GM23338 (cell line): ENCODE data around the gene TMEM53. TPM values are rescaled to one million over a fixed set of nuclear protein-coding genes. Genes with fewer than 3 reads are reported as not detected.

Experiments
- ATAC-seq: fragments of 200-7000 bp; cut with Tn5 transposase; 3 replicates; pipeline ENCODE4 v1.9.1; 2020
- DNase-seq: peaks from one replicate; pipeline ENCODE4 v3.0.0-alpha.2; 2015; ENCODE audit warnings: low spot score
- H2AFZ ChIP-seq: fragments of 200-600 bp; sonication (generic); 2 replicates; pipeline ENCODE4 v1.8.0; 2016; ENCODE audit warnings: antibody characterized with exemption, mild to moderate bottlenecking, moderate library complexity
- H3F3A ChIP-seq: fragments of 200-600 bp; sonication (generic); replicated peaks from 2 replicates; pipeline ENCODE4 v1.8.0; 2017; ENCODE audit warnings: antibody characterized with exemption, mixed run types, low read depth
- H3K27ac ChIP-seq: fragments of 200-600 bp; sonication (generic); 2 replicates; pipeline ENCODE4 v1.6.1; 2016; ENCODE audit warnings: low read depth
- H3K27me3 ChIP-seq: fragments of 200-600 bp; sonication (generic); 2 replicates; pipeline ENCODE4 v1.8.0; 2016; ENCODE audit warnings: mild to moderate bottlenecking, mixed run types, moderate library complexity; ENCODE audit not compliant: insufficient read depth
- H3K36me3 ChIP-seq: fragments of 200-600 bp; sonication (generic); 2 replicates; pipeline ENCODE4 v1.8.0; 2016; ENCODE audit warnings: mild to moderate bottlenecking; ENCODE audit not compliant: insufficient read depth
- H3K4me1 ChIP-seq: fragments of 200-600 bp; sonication (generic); 2 replicates; pipeline ENCODE4 v1.8.0; 2016; ENCODE audit warnings: mild to moderate bottlenecking, moderate library complexity; ENCODE audit not compliant: insufficient read depth
- H3K4me2 ChIP-seq: fragments of 200-600 bp; sonication (generic); 2 replicates; pipeline ENCODE4 v1.7.1; 2017; ENCODE audit warnings: mixed run types
- H3K4me3 ChIP-seq: fragments of 200-600 bp; sonication (generic); 2 replicates; pipeline ENCODE4 v1.6.1; 2016; ENCODE audit warnings: mixed run types
- H3K79me2 ChIP-seq: fragments of 200-600 bp; sonication (generic); replicated peaks from 2 replicates; pipeline ENCODE4 v1.8.0; 2017; ENCODE audit warnings: mild to moderate bottlenecking; ENCODE audit not compliant: insufficient read depth
- H3K9me2 ChIP-seq: fragments of 200-600 bp; sonication (generic); 2 replicates; pipeline ENCODE4 v1.8.0; 2017; ENCODE audit not compliant: insufficient read depth
- H4K20me1 ChIP-seq: fragments of 200-600 bp; sonication (generic); replicated peaks from 2 replicates; pipeline ENCODE4 v1.8.0; 2017; ENCODE audit warnings: mild to moderate bottlenecking; ENCODE audit not compliant: insufficient read depth
- H3K27ac Mint-ChIP-seq: 2 replicates; pipeline ENCODE4 v1.8.0; 2020; ENCODE audit warnings: inconsistent platforms, mild to moderate bottlenecking, moderate library complexity, mixed read lengths
- H3K27me3 Mint-ChIP-seq: 3 replicates; pipeline ENCODE4 v1.8.0; 2022; ENCODE audit warnings: low read depth, mild to moderate bottlenecking, moderate library complexity, mixed read lengths, inconsistent platforms; ENCODE audit not compliant: insufficient read depth, poor library complexity
- H3K36me3 Mint-ChIP-seq: 3 replicates; pipeline ENCODE4 v1.8.0; 2021; ENCODE audit warnings: low read depth, mild to moderate bottlenecking, inconsistent platforms, moderate library complexity, mixed read lengths
- H3K4me1 Mint-ChIP-seq: 3 replicates; pipeline ENCODE4 v1.8.0; 2020; ENCODE audit warnings: mild to moderate bottlenecking, inconsistent platforms, mixed read lengths
- H3K4me3 Mint-ChIP-seq: 3 replicates; pipeline ENCODE4 v1.8.0; 2021; ENCODE audit warnings: moderate library complexity, mild to moderate bottlenecking, inconsistent platforms, mixed read lengths
- H3K9me3 Mint-ChIP-seq: 3 replicates; pipeline ENCODE4 v1.8.0; 2020; ENCODE audit warnings: moderate library complexity, mild to moderate bottlenecking, inconsistent platforms, mixed read lengths
- CREB1 ChIP-seq: fragments of 250-450 bp; sonication (Bioruptor Pico); IDR thresholded peaks from 2 replicates; pipeline ENCODE4 v1.5.0; 2020; ENCODE audit warnings: low read depth, mild to moderate bottlenecking, moderate library complexity
- CTCF ChIP-seq, 2 experiments: fragments of 200-600 bp in 1 of 2; sonication (generic) in 1 of 2; conservative IDR thresholded peaks; 2 replicates each; pipeline versions ENCODE4 v1.5.1 to v1.6.1; 2016 to 2017; ENCODE audit warnings: antibody characterized with exemption in 2 of 2, low read depth in 2 of 2, mild to moderate bottlenecking in 2 of 2, moderate library complexity in 1 of 2
- ETS1 ChIP-seq: IDR thresholded peaks from 2 replicates; pipeline ENCODE4 v1.6.1; 2016; ENCODE audit warnings: antibody characterized with exemption
- EZH2 ChIP-seq: fragments of 200-600 bp; sonication (generic); IDR thresholded peaks from one replicate; pipeline ENCODE4 v1.8.0; 2017; ENCODE audit warnings: antibody characterized with exemption, mild to moderate bottlenecking, low read depth; ENCODE audit not compliant: unreplicated experiment
- EZH2phosphoT487 ChIP-seq: fragments of 200-600 bp; sonication (generic); IDR thresholded peaks from one replicate; pipeline ENCODE4 v1.8.1; 2018; ENCODE audit warnings: antibody characterized with exemption; ENCODE audit not compliant: unreplicated experiment
- JUNB ChIP-seq: IDR thresholded peaks from one replicate; pipeline ENCODE4 v1.6.1; 2016; ENCODE audit warnings: antibody characterized with exemption; ENCODE audit not compliant: unreplicated experiment
- NANOG ChIP-seq: IDR thresholded peaks from 2 replicates; pipeline ENCODE4 v1.6.1; 2016; ENCODE audit warnings: antibody characterized with exemption, borderline replicate concordance
- POLR2AphosphoS5 ChIP-seq: IDR thresholded peaks from 2 replicates; pipeline ENCODE4 v1.6.1; 2016; ENCODE audit warnings: antibody characterized with exemption, low read depth
- REST ChIP-seq: IDR thresholded peaks from one replicate; pipeline ENCODE4 v1.6.1; 2018; ENCODE audit warnings: antibody characterized with exemption; ENCODE audit not compliant: unreplicated experiment
- STAT1 ChIP-seq: IDR thresholded peaks from one replicate; pipeline ENCODE4 v1.6.1; 2016; ENCODE audit warnings: antibody characterized with exemption; ENCODE audit not compliant: unreplicated experiment
- ZNF114 ChIP-seq: fragments of 250-450 bp; sonication (Bioruptor Pico); IDR thresholded peaks from 2 replicates; pipeline ENCODE4 v1.5.0; 2020; ENCODE audit warnings: mild to moderate bottlenecking, moderate library complexity
- ZNF331 ChIP-seq: fragments of 250-450 bp; sonication (Bioruptor Pico); IDR thresholded peaks from 2 replicates; pipeline ENCODE4 v1.5.0; 2020; ENCODE audit warnings: low read depth, mild to moderate bottlenecking, moderate library complexity
- ZNF462 ChIP-seq: fragments of 250-450 bp; sonication (Bioruptor Pico); IDR thresholded peaks from 2 replicates; pipeline ENCODE4 v1.5.0; 2020; ENCODE audit warnings: mild to moderate bottlenecking, moderate library complexity
- polyA plus RNA-seq: library from polyadenylated mRNA; unstranded; fragments of >200 nt; fragmentation: Nextera tagmentation; extraction: Ambion mirVana; gene quantifications from 2 replicates; pipeline ENCODE4 v1.2.1, GENCODE V29; 2016
- total RNA-seq: library from RNA; depleted of rRNA; stranded (reverse); fragments of >200 nt; shearing (Covaris generic); gene quantifications from 2 replicates; pipeline ENCODE4 v1.2.3, GENCODE V29; 2014

TMEM53 gene
- total and polyA plus RNA-seq, 2 experiments from 2014 or later = 15.4 to 20.8 TPM

DNA sequence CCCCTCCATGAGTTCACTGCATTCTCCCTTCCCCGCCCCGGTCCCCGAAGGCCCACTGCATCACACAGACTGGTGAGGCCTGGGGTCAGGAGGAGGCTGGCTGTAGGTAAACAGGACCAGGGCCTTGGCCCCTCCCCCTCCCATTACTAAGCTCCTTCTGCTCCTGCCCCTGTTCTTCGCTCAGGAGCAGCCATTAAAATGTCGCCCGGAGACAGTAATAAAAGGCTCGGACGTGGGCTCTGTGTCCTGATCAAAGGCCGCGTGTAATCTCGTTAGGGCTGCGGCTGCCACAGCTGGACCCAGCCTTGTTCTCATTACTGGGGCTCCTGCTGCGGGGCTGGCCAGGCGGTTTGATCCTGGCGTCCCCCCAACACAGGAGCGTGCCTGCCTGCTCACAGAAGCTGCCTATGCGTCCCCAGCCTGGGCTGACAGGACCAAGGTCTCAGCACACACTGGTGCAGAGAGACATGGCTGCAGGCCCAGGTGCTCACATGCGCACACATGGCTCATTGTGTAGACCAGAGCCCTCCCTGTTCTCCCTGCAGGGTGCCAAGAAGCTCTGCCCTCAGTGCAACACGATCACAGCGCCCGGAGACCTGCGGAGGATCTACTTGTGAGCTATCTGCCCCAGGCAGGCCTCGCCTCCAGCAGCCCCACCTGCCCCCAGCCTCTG, 24.0 kb downstream of the TMEM53 start:
- H3K4me3 ChIP-seq = no peak overlapping the region
- H3K27me3 ChIP-seq = no peaks in the 10 kb centered on the region
- TF ChIP-seq ZNF462 = no peak
- no peak for TF ChIP-seq ETS1
- no peak for TF ChIP-seq JUNB
- TF ChIP-seq EZH2phosphoT487 = no peak
- TF ChIP-seq ZNF114 (CRISPR knock-in tag) = no peak
- no peak for TF ChIP-seq ZNF331 (CRISPR knock-in tag)
- no peak for TF ChIP-seq CTCF (conservative IDR thresholded peaks at IDR 0.05; ENCODE audit: low read depth in 2 of 2)
- no peak for TF ChIP-seq REST
- no peak for TF ChIP-seq POLR2AphosphoS5
- TF ChIP-seq NANOG = no peak
- no peak for TF ChIP-seq CREB1 (CRISPR knock-in tag)
- TF ChIP-seq EZH2 = no peak
- TF ChIP-seq STAT1 = no peak
- ATAC-seq (peak; percentile 46), DNase-seq (peak; percentile 47)
- Mint-ChIP-seq H3K9me3 (no peaks in the 10 kb centered on the region), H3K36me3 (peaks cover 42% of the 10 kb centered on the region), H3K27ac (peak overlapping the region; percentile 88), H3K27me3 (peaks cover 17% of the 10 kb centered on the region), H3K4me3 (no peak overlapping the region), H3K4me1 (peaks cover 41% of the 10 kb centered on the region)
- H4K20me1 ChIP-seq = peaks cover 12% of the 10 kb centered on the region
- H3K27ac ChIP-seq = peak overlapping the region; percentile 50; the same call in 1 of the 2 replicates
- no peak overlapping the region for H2AFZ ChIP-seq
- H3K79me2 ChIP-seq = no peaks in the 10 kb centered on the region
- H3K4me1 ChIP-seq = peaks cover 14% of the 10 kb centered on the region; the same call in 1 of the 2 replicates
- H3K36me3 ChIP-seq = peaks cover 15% of the 10 kb centered on the region
- no peak overlapping the region for H3K4me2 ChIP-seq
- no peaks in the 10 kb centered on the region for H3K9me2 ChIP-seq
- H3F3A ChIP-seq = peaks cover 10% of the 10 kb centered on the region; the same call in 1 of the 2 replicates
